Myocyte (in vitro differentiated cells): ENCODE results near the gene ADGRD1. TPM values are rescaled to one million over a fixed set of nuclear protein-coding genes. Genes with fewer than 3 reads are reported as not detected.

Experiments
- DNase-seq: peaks from one replicate; pipeline ENCODE4 v3.0.0-alpha.2; 2012; ENCODE audit warnings: low read depth
- total RNA-seq: library from RNA; depleted of rRNA; stranded (reverse); fragments of >200 nt; gene quantifications from 2 replicates; pipeline ENCODE4 v1.2.3, GENCODE V29; 2014

ADGRD1 gene
- total RNA-seq, 1 donor from 2014 or later = 0.32 TPM

- no peak for DNase-seq
These were observed 143.8 kb downstream of the ADGRD1 start for GRCh38 chr12:131097202-131098177.

GRCh38 chr12:131098178-131098981, 144.7 kb downstream of the ADGRD1 start:
- no peak for DNase-seq

GRCh38 chr12:131100031-131100674, 146.4 kb downstream of the ADGRD1 start:
- DNase-seq = no peak

- DNase-seq = no peak
These were observed 147.3 kb downstream of the ADGRD1 start for GRCh38 chr12:131101006-131101405.

- DNase-seq = no peak
These were observed 148.2 kb downstream of the ADGRD1 start for GRCh38 chr12:131101703-131102492.

GRCh38 chr12:131102493-131102931, 148.8 kb downstream of the ADGRD1 start:
- DNase-seq = no peak

GRCh38 chr12:131102991-131103668, 149.4 kb downstream of the ADGRD1 start:
- no peak for DNase-seq

- no peak for DNase-seq
These were observed 150.2 kb downstream of the ADGRD1 start for GRCh38 chr12:131103669-131104462.

GRCh38 chr12:131104463-131105350, 151.0 kb downstream of the ADGRD1 start:
- DNase-seq = peak; percentile 27

GRCh38 chr12:131105351-131105735, 151.6 kb downstream of the ADGRD1 start:
- DNase-seq = no peak

GRCh38 chr12:131105736-131106348, 152.1 kb downstream of the ADGRD1 start:
- no peak for DNase-seq

- no peak for DNase-seq
These were observed 152.7 kb downstream of the ADGRD1 start for GRCh38 chr12:131106349-131106941.

- no peak for DNase-seq
These were observed 154.7 kb downstream of the ADGRD1 start for GRCh38 chr12:131108177-131108955.

GRCh38 chr12:131111446-131111845, 157.7 kb downstream of the ADGRD1 start:
- no peak for DNase-seq

GRCh38 chr12:131112021-131112420, 158.3 kb downstream of the ADGRD1 start:
- no peak for DNase-seq

GRCh38 chr12:131112700-131113290, 159.1 kb downstream of the ADGRD1 start:
- no peak for DNase-seq
